Ishikawa (cell line): ENCODE data around the gene MALRD1.

Experiments used
- CEBPB ChIP-seq: IDR thresholded peaks from 2 replicates; pipeline ENCODE4 v1.6.1; 2012
- RAD21 ChIP-seq: IDR thresholded peaks from 2 replicates; pipeline ENCODE4 v1.6.1; 2012; ENCODE audit warnings: low read depth
- USF1 ChIP-seq: IDR thresholded peaks from 2 replicates; pipeline ENCODE4 v1.6.1; 2012
- ZBTB7A ChIP-seq: IDR thresholded peaks from 2 replicates; pipeline ENCODE4 v1.6.1; 2012; ENCODE audit warnings: low read depth
- TF ChIP-seq, protein P1 (sequence below): IDR thresholded peaks from 2 replicates; pipeline ENCODE4 v1.6.1; 2012; ENCODE audit warnings: low read depth, mild to moderate bottlenecking

DNA sequence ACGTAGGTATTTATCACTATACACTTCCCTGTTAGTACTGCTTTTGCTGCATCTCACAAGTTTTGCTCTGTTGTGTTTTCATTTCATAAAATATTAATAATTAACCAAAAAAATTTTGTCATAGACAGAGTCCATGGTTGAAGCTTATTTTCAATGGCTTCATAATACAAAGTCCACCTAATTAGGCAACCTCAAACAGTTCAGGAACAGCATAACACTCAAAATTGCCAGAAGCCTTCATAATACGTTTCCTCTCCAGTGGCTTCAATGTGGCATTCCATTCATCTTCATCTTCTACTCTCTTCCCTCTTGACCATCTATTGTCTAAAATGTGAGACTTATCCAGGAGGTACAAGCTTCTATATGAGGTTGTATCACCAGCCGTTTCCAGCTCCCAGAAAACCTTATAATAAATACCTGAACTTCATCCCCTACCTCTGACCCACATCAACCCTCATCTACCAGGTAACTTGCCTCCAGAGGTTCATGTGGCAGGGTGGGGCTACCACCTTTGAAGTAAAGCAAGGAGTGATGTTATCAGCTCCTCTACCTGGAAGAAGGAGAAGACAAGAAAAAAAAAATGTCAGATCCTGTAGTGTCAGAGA is 337.3 kb downstream of the MALRD1 start:
- TF ChIP-seq ZBTB7A = no peak
- TF ChIP-seq RAD21 = no peak
- TF ChIP-seq, protein P1, sequence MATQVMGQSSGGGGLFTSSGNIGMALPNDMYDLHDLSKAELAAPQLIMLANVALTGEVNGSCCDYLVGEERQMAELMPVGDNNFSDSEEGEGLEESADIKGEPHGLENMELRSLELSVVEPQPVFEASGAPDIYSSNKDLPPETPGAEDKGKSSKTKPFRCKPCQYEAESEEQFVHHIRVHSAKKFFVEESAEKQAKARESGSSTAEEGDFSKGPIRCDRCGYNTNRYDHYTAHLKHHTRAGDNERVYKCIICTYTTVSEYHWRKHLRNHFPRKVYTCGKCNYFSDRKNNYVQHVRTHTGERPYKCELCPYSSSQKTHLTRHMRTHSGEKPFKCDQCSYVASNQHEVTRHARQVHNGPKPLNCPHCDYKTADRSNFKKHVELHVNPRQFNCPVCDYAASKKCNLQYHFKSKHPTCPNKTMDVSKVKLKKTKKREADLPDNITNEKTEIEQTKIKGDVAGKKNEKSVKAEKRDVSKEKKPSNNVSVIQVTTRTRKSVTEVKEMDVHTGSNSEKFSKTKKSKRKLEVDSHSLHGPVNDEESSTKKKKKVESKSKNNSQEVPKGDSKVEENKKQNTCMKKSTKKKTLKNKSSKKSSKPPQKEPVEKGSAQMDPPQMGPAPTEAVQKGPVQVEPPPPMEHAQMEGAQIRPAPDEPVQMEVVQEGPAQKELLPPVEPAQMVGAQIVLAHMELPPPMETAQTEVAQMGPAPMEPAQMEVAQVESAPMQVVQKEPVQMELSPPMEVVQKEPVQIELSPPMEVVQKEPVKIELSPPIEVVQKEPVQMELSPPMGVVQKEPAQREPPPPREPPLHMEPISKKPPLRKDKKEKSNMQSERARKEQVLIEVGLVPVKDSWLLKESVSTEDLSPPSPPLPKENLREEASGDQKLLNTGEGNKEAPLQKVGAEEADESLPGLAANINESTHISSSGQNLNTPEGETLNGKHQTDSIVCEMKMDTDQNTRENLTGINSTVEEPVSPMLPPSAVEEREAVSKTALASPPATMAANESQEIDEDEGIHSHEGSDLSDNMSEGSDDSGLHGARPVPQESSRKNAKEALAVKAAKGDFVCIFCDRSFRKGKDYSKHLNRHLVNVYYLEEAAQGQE = no peak
- TF ChIP-seq CEBPB = no peak
- no peak for TF ChIP-seq USF1
